ENCODE measurements around the gene KCTD4. TPM values are rescaled to one million over a fixed set of nuclear protein-coding genes. Genes with fewer than 3 reads are reported as not detected.

KCTD4 gene
- total and polyA plus RNA-seq, 8 donors = 0.08 to 0.20 TPM; not detected in 6

- no peak overlapping the region for H3K4me3 ChIP-seq
- no peaks in the 10 kb centered on the region for H3K9me3 ChIP-seq
- ATAC-seq (peak; percentile 81), DNase-seq (peak in 1 of 4 donors; percentile 24)
- H3K27ac ChIP-seq = no peak overlapping the region
- H3K4me1 ChIP-seq = peaks cover 6 to 8% of the 10 kb centered on the region in 2 donors
- TF ChIP-seq CTCF (IDR thresholded peaks at IDR 0.05) = no peak
- intact Hi-C loops (cut with DNase I) = no loop called here
- H3K27me3 ChIP-seq = no peaks in the 10 kb centered on the region
- no peaks in the 10 kb centered on the region for H3K36me3 ChIP-seq
Observed at GRCh38 chr13:45242070-45242469, 41.2 kb upstream of the KCTD4 start.

- no peak for TF ChIP-seq CTCF (IDR thresholded peaks at IDR 0.05)
- ATAC-seq (no peak), DNase-seq (no peak)
- intact Hi-C loops (cut with DNase I) = no loop called here
- Histone ChIP-seq H3K36me3 (no peaks in the 10 kb centered on the region), H3K4me1 (peaks cover 6 to 8% of the 10 kb centered on the region in 2 donors), H3K4me3 (no peak overlapping the region), H3K27ac (no peak overlapping the region), H3K27me3 (no peaks in the 10 kb centered on the region), H3K9me3 (no peaks in the 10 kb centered on the region)
Observed at GRCh38 chr13:45240143-45240542, 39.3 kb upstream of the KCTD4 start.

GRCh38 chr13:45238945-45239795, 38.3 kb upstream of the KCTD4 start:
- Histone ChIP-seq H3K4me1 (peaks cover 6 to 8% of the 10 kb centered on the region in 2 donors), H3K27ac (no peak overlapping the region), H3K36me3 (no peaks in the 10 kb centered on the region), H3K4me3 (no peak overlapping the region), H3K9me3 (no peaks in the 10 kb centered on the region), H3K27me3 (no peaks in the 10 kb centered on the region)
- no peak for DNase-seq
- no peak for ATAC-seq
- intact Hi-C loops (cut with DNase I) = no loop called here
- no peak for TF ChIP-seq CTCF (IDR thresholded peaks at IDR 0.05)

- ATAC-seq = no peak
- Histone ChIP-seq H3K9me3 (no peaks in the 10 kb centered on the region), H3K27me3 (no peaks in the 10 kb centered on the region), H3K4me3 (no peak overlapping the region), H3K36me3 (peaks cover 0 to 4% of the 10 kb centered on the region in 2 donors), H3K27ac (no peak overlapping the region), H3K4me1 (peaks cover 0 to 6% of the 10 kb centered on the region in 2 donors)
- intact Hi-C loops (cut with DNase I) = no loop called here
- TF ChIP-seq CTCF (IDR thresholded peaks at IDR 0.05) = no peak
- DNase-seq = no peak
Observed at GRCh38 chr13:45232591-45232990, 31.7 kb upstream of the KCTD4 start.

GRCh38 chr13:45231722-45232121, 30.9 kb upstream of the KCTD4 start:
- no peaks in the 10 kb centered on the region for H3K27me3 ChIP-seq
- peak in 1 of 4 donors; percentile 43 for DNase-seq
- intact Hi-C loops (cut with DNase I) = no loop called here
- TF ChIP-seq CTCF (IDR thresholded peaks at IDR 0.05) = no peak
- H3K4me3 ChIP-seq = no peak overlapping the region
- H3K27ac ChIP-seq = peak overlapping the region in 1 of 2 donors; percentile 58
- ATAC-seq = peak; percentile 39
- H3K4me1 ChIP-seq = peaks cover 0 to 6% of the 10 kb centered on the region in 2 donors
- H3K36me3 ChIP-seq = peaks cover 0 to 4% of the 10 kb centered on the region in 2 donors
- no peaks in the 10 kb centered on the region for H3K9me3 ChIP-seq

Measured in left lung (tissue), 10 donors.